ENCODE measurements around the gene KCNG2.

GRCh38 chr18:79778291-79778791 is 19.4 kb upstream of the KCNG2 start:
- TF ChIP-seq CTCF (IDR thresholded peaks at IDR 0.05; ENCODE audit: insufficient read depth, low read length, poor library complexity, severe bottlenecking) (no peak), EZH2phosphoT487 (conservative IDR thresholded peaks at IDR 0.05; ENCODE audit: low read length) (no peak)

Measured in SU-DHL-6 (cell line).